Lower leg skin (tissue), 3 donors: Measurements from ENCODE around the gene FGD1.

Experiments
- CTCF ChIP-seq, 3 donors: fragments of 450-650 bp; IDR thresholded peaks; one replicate each; pipeline ENCODE4 v1.5.1; 2016; ENCODE audit warnings: antibody characterized with exemption in 3 of 3, mild to moderate bottlenecking in 3 of 3, moderate library complexity in 2 of 3
- POLR2A ChIP-seq, 2 donors: fragments of 450-650 bp; IDR thresholded peaks; one replicate each; pipeline ENCODE4 v1.6.1; 2016 to 2017; ENCODE audit warnings: antibody characterized with exemption in 2 of 2, mild to moderate bottlenecking in 1 of 2, moderate library complexity in 1 of 2

GRCh38 chrX:54473993-54474859 lies 21.8 kb downstream of the FGD1 start:
- TF ChIP-seq CTCF (IDR thresholded peaks at IDR 0.05) (no peak), POLR2A (IDR thresholded peaks at IDR 0.05) (no peak)
